ENCODE data around the gene SPATC1L.
"Not testable (repeated sequence)": the region's sequence is repeated elsewhere in the genome, so short reads cannot be mapped to it uniquely, and the experiment has no call there.

Gene SPATC1L

GRCh38 chr21:46149205-46149901 is 34.9 kb downstream of the SPATC1L start:
- peak; percentile 7 for DNase-seq

GRCh38 chr21:46148106-46148505 is 36.2 kb downstream of the SPATC1L start:
- peak; percentile 6 for DNase-seq

GRCh38 chr21:46147429-46147828 is 36.8 kb downstream of the SPATC1L start:
- peak; percentile 16 for DNase-seq

- DNase-seq, result peak; percentile 19
These were observed 37.4 kb downstream of the SPATC1L start for GRCh38 chr21:46146856-46147255.

- DNase-seq, result peak; percentile 31
These were observed 38.2 kb downstream of the SPATC1L start for GRCh38 chr21:46145840-46146691.

GRCh38 chr21:46145159-46145839 is 39.0 kb downstream of the SPATC1L start:
- DNase-seq, result peak; percentile 17

GRCh38 chr21:46144464-46145070 is 39.7 kb downstream of the SPATC1L start:
- peak; percentile 21 for DNase-seq

- peak; percentile 18 for DNase-seq
These were observed 41.4 kb downstream of the SPATC1L start for GRCh38 chr21:46142582-46143473.

- peak; percentile 24 for DNase-seq
These were observed 42.3 kb downstream of the SPATC1L start for GRCh38 chr21:46141767-46142581.

- not testable (repeated sequence) for DNase-seq
These were observed 43.8 kb downstream of the SPATC1L start for GRCh38 chr21:46140352-46141003.

GRCh38 chr21:46139686-46140085 is 44.6 kb downstream of the SPATC1L start:
- no peak for DNase-seq

GRCh38 chr21:46138383-46138970 is 45.8 kb downstream of the SPATC1L start:
- peak; percentile 34 for DNase-seq

- no peak for DNase-seq
These were observed 46.4 kb downstream of the SPATC1L start for GRCh38 chr21:46137908-46138307.

- DNase-seq, result peak; percentile 31
These were observed 47.4 kb downstream of the SPATC1L start for GRCh38 chr21:46136739-46137349.

GRCh38 chr21:46135782-46136395 is 48.4 kb downstream of the SPATC1L start:
- DNase-seq, result no peak

- peak; percentile 43 for DNase-seq
These were observed 52.2 kb downstream of the SPATC1L start for GRCh38 chr21:46131838-46132651.

- DNase-seq, result no peak
These were observed 52.7 kb downstream of the SPATC1L start for GRCh38 chr21:46131588-46131837.

GRCh38 chr21:46130831-46131587 is 53.2 kb downstream of the SPATC1L start:
- peak; percentile 52 for DNase-seq
